Suprapubic skin (tissue), 4 donors: ENCODE results near the gene CCSER1. TPM values are rescaled to one million over a fixed set of nuclear protein-coding genes. Genes with fewer than 3 reads are reported as not detected.
"Not testable (repeated sequence)": the region's sequence is repeated elsewhere in the genome, so short reads cannot be mapped to it uniquely, and the experiment has no call there.

ENCODE experiments used
- DNase-seq, 2 donors: peaks; one replicate each; pipeline ENCODE4 v3.0.0-alpha.2; 2019; ENCODE audit warnings: low spot score in 2 of 2
- H3K27ac ChIP-seq: fragments of 200-600 bp; sonication (generic); one replicate; pipeline ENCODE4 v1.5.1; 2019
- H3K27me3 ChIP-seq: fragments of 200-600 bp; sonication (generic); one replicate; pipeline ENCODE4 v1.5.1; 2019
- H3K36me3 ChIP-seq: fragments of 200-600 bp; sonication (generic); one replicate; pipeline ENCODE4 v1.5.1; 2019
- H3K4me1 ChIP-seq: fragments of 200-600 bp; sonication (generic); one replicate; pipeline ENCODE4 v1.5.1; 2019
- H3K4me3 ChIP-seq: fragments of 200-600 bp; sonication (generic); one replicate; pipeline ENCODE4 v1.5.1; 2019; ENCODE audit warnings: mild to moderate bottlenecking
- H3K9me3 ChIP-seq: fragments of 200-600 bp; sonication (generic); one replicate; pipeline ENCODE4 v1.5.1; 2019
- EP300 ChIP-seq: sonication (generic); formaldehyde crosslinking; IDR thresholded peaks from one replicate; pipeline ENCODE4 v1.6.1; 2017; ENCODE audit warnings: antibody characterized with exemption
- POLR2A ChIP-seq, 2 donors: fragments of 450-650 bp; IDR thresholded peaks; one replicate each; pipeline ENCODE4 v1.6.1; 2017; ENCODE audit warnings: antibody characterized with exemption in 2 of 2, mild to moderate bottlenecking in 2 of 2, moderate library complexity in 2 of 2
- POLR2AphosphoS5 ChIP-seq, 3 donors: sonication (generic); formaldehyde crosslinking; IDR thresholded peaks; one replicate each; pipeline ENCODE4 v1.6.1; 2017; ENCODE audit warnings: antibody characterized with exemption in 3 of 3
- WGBS: methylation state at CpG from one replicate; pipeline ENCODE4 v1.1.5; 2018; 5-methylcytosine and 5-hydroxymethylcytosine counted together
- total RNA-seq, 4 donors: library from RNA; depleted of rRNA; stranded (reverse); fragments of >200 nt; gene quantifications; one replicate each; pipeline ENCODE4 v1.1.0, GENCODE V29; 2016
- TF ChIP-seq, protein P1 (sequence below), 2 donors: fragments of 200-600 bp in 1 of 2; fragments of 450-650 bp in 1 of 2; sonication (generic) in 1 of 2; IDR thresholded peaks; one replicate each; pipeline ENCODE4 v1.5.1; 2016 to 2019; ENCODE audit warnings: antibody characterized with exemption in 2 of 2, mild to moderate bottlenecking in 1 of 2, moderate library complexity in 1 of 2

The CCSER1 gene
- total RNA-seq, 4 donors from 2014 or later, result 6.7 to 39.5 (median 11.8) TPM

DNA sequence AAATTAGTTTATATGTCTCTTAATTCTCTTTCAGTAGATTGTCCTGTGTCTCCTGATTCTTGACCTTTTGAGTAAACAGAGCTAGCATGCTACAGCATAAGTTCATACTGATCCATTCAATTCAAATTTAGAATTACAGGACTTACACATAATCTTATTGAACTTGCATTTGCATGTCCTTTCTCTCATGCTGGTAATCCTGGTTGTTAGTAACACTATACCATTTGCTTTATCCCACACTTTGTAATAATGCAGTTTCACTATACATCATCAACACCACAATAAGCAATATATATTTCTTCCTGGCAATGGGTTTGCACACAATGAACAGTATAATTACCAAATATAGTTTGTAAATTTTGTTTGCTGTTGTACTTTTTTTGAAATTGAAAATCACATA lies 1239.4 kb downstream of the CCSER1 start:
- TF ChIP-seq EP300 (no peak), POLR2A (IDR thresholded peaks at IDR 0.05) (no peak), POLR2AphosphoS5 (IDR thresholded peaks at IDR 0.05) (no peak)
- TF ChIP-seq, protein P1, sequence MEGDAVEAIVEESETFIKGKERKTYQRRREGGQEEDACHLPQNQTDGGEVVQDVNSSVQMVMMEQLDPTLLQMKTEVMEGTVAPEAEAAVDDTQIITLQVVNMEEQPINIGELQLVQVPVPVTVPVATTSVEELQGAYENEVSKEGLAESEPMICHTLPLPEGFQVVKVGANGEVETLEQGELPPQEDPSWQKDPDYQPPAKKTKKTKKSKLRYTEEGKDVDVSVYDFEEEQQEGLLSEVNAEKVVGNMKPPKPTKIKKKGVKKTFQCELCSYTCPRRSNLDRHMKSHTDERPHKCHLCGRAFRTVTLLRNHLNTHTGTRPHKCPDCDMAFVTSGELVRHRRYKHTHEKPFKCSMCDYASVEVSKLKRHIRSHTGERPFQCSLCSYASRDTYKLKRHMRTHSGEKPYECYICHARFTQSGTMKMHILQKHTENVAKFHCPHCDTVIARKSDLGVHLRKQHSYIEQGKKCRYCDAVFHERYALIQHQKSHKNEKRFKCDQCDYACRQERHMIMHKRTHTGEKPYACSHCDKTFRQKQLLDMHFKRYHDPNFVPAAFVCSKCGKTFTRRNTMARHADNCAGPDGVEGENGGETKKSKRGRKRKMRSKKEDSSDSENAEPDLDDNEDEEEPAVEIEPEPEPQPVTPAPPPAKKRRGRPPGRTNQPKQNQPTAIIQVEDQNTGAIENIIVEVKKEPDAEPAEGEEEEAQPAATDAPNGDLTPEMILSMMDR (IDR thresholded peaks at IDR 0.05), result no peak

DNA sequence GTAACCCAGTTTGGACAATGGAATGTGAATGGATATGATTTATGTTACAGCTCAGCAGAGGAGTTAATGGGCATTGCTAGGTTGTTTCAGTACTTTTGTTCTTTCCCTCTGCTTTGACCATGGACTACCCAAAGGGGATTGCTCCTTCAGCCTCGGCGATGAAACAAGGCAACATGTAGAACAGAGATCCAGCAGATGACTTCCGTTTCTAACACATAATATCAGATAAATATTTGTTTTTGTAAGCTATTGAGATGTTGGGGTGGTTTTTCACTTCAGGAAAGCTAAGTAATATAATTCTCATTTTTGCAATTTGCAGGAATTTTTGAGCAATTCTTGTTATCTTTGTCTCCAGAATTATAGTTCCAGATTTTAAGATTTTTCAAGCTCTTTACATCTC lies 1241.9 kb downstream of the CCSER1 start:
- Histone ChIP-seq H3K27me3 (no peaks in the 10 kb centered on the region), H3K36me3 (no peaks in the 10 kb centered on the region), H3K9me3 (peaks cover 4% of the 10 kb centered on the region), H3K4me1 (no peaks in the 10 kb centered on the region), H3K4me3 (no peak overlapping the region), H3K27ac (no peak overlapping the region)
- 85% methylated on average over 3 of the region's 3 CpGs for WGBS
- TF ChIP-seq EP300 (no peak), POLR2AphosphoS5 (IDR thresholded peaks at IDR 0.05) (no peak), POLR2A (IDR thresholded peaks at IDR 0.05) (no peak)
- TF ChIP-seq, protein P1 (IDR thresholded peaks at IDR 0.05), result no peak
- no peak for DNase-seq

More for the DNA sequence above, 1239.4 kb downstream of the CCSER1 start:
- DNase-seq, result no peak
- no peaks in the 10 kb centered on the region for H3K36me3 ChIP-seq
- H3K27ac ChIP-seq, result no peak overlapping the region
- H3K27me3 ChIP-seq, result no peaks in the 10 kb centered on the region
- H3K4me3 ChIP-seq, result no peak overlapping the region
- H3K4me1 ChIP-seq, result no peaks in the 10 kb centered on the region
- H3K9me3 ChIP-seq, result no peaks in the 10 kb centered on the region

DNA sequence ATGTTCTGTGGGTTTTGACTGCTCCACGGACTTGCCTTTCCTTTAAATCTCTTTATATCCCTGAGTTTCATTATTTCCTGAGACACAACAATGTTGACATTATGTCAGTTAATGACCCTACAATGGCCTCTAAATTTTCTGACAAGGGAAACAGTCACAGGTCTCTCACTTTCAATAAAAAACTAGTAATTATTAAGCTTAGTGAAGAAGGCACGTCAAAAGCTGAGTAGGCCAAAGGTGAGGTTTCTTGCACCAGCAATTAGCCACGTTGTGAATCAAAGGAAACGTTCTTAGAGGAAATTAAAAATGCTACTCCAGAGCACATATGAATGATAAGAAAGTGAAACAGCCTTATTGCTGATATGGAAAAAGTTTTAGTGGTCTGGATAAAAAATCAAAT lies 1246.4 kb downstream of the CCSER1 start:
- TF ChIP-seq POLR2A (IDR thresholded peaks at IDR 0.05), result no peak
- TF ChIP-seq, protein P1 (IDR thresholded peaks at IDR 0.05), result no peak
- no peak for TF ChIP-seq POLR2AphosphoS5 (IDR thresholded peaks at IDR 0.05)
- TF ChIP-seq EP300, result no peak
- DNase-seq, result no peak
- Histone ChIP-seq H3K27me3 (no peaks in the 10 kb centered on the region), H3K4me3 (no peak overlapping the region), H3K9me3 (peaks cover 14% of the 10 kb centered on the region), H3K36me3 (no peaks in the 10 kb centered on the region), H3K4me1 (no peaks in the 10 kb centered on the region), H3K27ac (no peak overlapping the region)
- WGBS, result 65% methylated on average over 4 of the region's 4 CpGs

DNA sequence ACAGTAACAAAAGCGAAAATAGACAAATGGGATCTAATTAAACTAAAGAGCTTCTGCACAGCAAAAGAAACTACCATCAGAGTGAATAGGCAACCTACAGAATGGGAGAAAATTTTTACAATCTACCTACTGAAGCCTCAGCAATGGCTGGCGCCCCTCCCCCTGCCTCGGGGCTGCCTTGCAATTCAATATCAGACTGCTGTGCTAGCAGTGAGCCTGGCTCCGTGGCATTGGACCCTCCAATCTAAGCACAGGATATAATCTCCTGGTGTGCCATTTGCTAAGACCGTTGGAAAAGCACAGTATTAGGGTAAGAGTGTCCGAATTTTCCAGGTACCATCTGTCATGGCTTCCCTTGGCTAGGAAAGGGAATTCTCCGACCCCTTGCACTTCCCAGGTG lies 1278.2 kb downstream of the CCSER1 start:
- H3K36me3 ChIP-seq, H3K27ac ChIP-seq, H3K9me3 ChIP-seq, H3K4me1 ChIP-seq, H3K4me3 ChIP-seq, DNase-seq, H3K27me3 ChIP-seq: not testable (repeated sequence)
- WGBS, result 85% methylated on average over 7 of the region's 7 CpGs

DNA sequence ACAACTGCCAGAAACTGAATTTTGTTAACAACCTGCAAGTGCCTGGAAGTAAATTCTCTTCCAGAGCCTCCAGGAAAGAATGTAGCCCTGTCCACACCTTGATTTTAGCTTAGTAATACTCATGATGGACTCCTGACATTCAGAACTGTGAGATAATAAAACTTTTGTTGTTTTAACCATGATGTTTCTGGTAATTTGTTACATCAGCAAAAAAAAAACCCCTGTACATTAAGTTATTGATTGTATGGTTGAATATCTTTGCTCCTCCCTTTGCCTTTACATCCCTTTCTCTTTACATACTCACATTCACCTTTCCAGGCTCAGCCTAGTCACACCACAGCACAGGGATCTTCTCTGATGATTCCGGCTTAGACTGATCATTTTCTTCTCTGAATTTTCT lies 1294.8 kb downstream of the CCSER1 start:
- Histone ChIP-seq H3K27me3 (no peaks in the 10 kb centered on the region), H3K4me3 (no peak overlapping the region), H3K4me1 (no peaks in the 10 kb centered on the region), H3K27ac (no peak overlapping the region), H3K36me3 (no peaks in the 10 kb centered on the region), H3K9me3 (peaks cover 8% of the 10 kb centered on the region)
- DNase-seq, result no peak
- TF ChIP-seq POLR2AphosphoS5 (IDR thresholded peaks at IDR 0.05) (no peak), EP300 (no peak)
- 93% methylated on average over 1 of the region's 1 CpG for WGBS

DNA sequence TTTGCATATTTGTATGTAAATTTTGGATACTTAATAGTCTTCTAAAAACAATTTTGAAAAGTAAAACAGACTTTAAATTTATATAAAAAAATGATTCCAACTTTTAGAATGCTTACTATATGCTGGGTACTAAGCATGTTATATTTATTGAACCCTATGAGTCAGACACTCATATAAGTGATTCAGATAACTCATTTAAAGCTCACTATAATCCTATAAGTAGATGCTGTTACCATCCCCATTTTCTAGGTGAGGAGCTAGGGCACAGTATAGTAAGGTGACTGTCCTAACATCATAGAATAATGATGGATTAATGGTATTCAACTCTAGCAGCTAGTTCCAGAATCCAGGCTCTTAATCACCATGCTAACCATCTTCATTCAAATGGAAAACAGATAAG lies 1299.5 kb downstream of the CCSER1 start:
- peaks cover 9% of the 10 kb centered on the region for H3K9me3 ChIP-seq
- no peaks in the 10 kb centered on the region for H3K36me3 ChIP-seq
- H3K4me1 ChIP-seq, result no peaks in the 10 kb centered on the region
- H3K4me3 ChIP-seq, result no peak overlapping the region
- DNase-seq, result no peak
- no peak overlapping the region for H3K27ac ChIP-seq
- no peaks in the 10 kb centered on the region for H3K27me3 ChIP-seq
- no peak for TF ChIP-seq POLR2A (IDR thresholded peaks at IDR 0.05)
- no peak for TF ChIP-seq POLR2AphosphoS5 (IDR thresholded peaks at IDR 0.05)
- TF ChIP-seq EP300, result no peak
- TF ChIP-seq, protein P1 (IDR thresholded peaks at IDR 0.05), result no peak
